Activated T-helper 9 cell treated with anti-CD3 and anti-CD28 coated beads, Interleukin-2, amount 50 U/mL, for 16 hours (primary cell): ENCODE data around the gene CCDC157.

Experiments
- DNase-seq: peaks from one replicate; pipeline ENCODE4 v3.0.0-alpha.2; 2020; ENCODE audit warnings: low read depth

The CCDC157 gene

GRCh38 chr22:30356449-30357235 lies at the start of gene CCDC157, which contains the start of gene SF3A1:
CCDC157 (plus strand) TSS chr22:30357007; CDS start chr22:30366001, 8,994 bp downstream.
SF3A1 (minus strand) TSS chr22:30356894; CDS start chr22:30356792, 102 bp downstream.
- peak; percentile 81 for DNase-seq

- DNase-seq = no peak
These were observed 49.7 kb upstream of the CCDC157 start for GRCh38 chr22:30307041-30307574.

- DNase-seq = no peak
These were observed 48.7 kb upstream of the CCDC157 start for GRCh38 chr22:30308093-30308492.

- DNase-seq = no peak
These were observed 48.1 kb upstream of the CCDC157 start for GRCh38 chr22:30308518-30309230.

GRCh38 chr22:30309951-30310741 lies 46.7 kb upstream of the CCDC157 start:
- no peak for DNase-seq

GRCh38 chr22:30310881-30311771 lies 45.7 kb upstream of the CCDC157 start:
- DNase-seq = no peak

- DNase-seq = no peak
These were observed 44.8 kb upstream of the CCDC157 start for GRCh38 chr22:30312053-30312452.

- no peak for DNase-seq
These were observed 43.1 kb upstream of the CCDC157 start for GRCh38 chr22:30313527-30314363.

GRCh38 chr22:30314915-30315314 lies 41.9 kb upstream of the CCDC157 start:
- peak; percentile 50 for DNase-seq

- no peak for DNase-seq
These were observed 40.7 kb upstream of the CCDC157 start for GRCh38 chr22:30315962-30316576.

GRCh38 chr22:30317778-30318177 lies 39.0 kb upstream of the CCDC157 start:
- no peak for DNase-seq

- DNase-seq = no peak
These were observed 37.9 kb upstream of the CCDC157 start for GRCh38 chr22:30318799-30319419.

GRCh38 chr22:30320021-30320556 lies 36.7 kb upstream of the CCDC157 start:
- no peak for DNase-seq

- DNase-seq = no peak
These were observed 35.3 kb upstream of the CCDC157 start for GRCh38 chr22:30321461-30321860.

- DNase-seq = no peak
These were observed 33.6 kb upstream of the CCDC157 start for GRCh38 chr22:30323246-30323645.

- no peak for DNase-seq
These were observed 32.6 kb upstream of the CCDC157 start for GRCh38 chr22:30324014-30324730.

GRCh38 chr22:30325065-30325720 lies 31.6 kb upstream of the CCDC157 start:
- no peak for DNase-seq
